Gastroesophageal sphincter (tissue), 3 donors: ENCODE results near the gene UGT1A10.

Experiments
- EP300 ChIP-seq: sonication (generic); formaldehyde crosslinking; IDR thresholded peaks from one replicate; pipeline ENCODE4 v1.6.1; 2017; ENCODE audit warnings: antibody characterized with exemption, mild to moderate bottlenecking
- POLR2A ChIP-seq, 2 donors: fragments of 450-650 bp; IDR thresholded peaks; one replicate each; pipeline ENCODE4 v1.6.1; 2017; ENCODE audit warnings: antibody characterized with exemption in 2 of 2, mild to moderate bottlenecking in 2 of 2, moderate library complexity in 1 of 2
- TF ChIP-seq, protein P1 (sequence below), 4 experiments: fragments of 200-600 bp in 2 of 4; fragments of 450-650 bp in 2 of 4; sonication (generic) in 1 of 4; IDR thresholded peaks; one replicate each; pipeline ENCODE4 v1.5.1; 2017 to 2019; ENCODE audit warnings: antibody characterized with exemption in 4 of 4, mild to moderate bottlenecking in 2 of 4, moderate library complexity in 2 of 4

DNA sequence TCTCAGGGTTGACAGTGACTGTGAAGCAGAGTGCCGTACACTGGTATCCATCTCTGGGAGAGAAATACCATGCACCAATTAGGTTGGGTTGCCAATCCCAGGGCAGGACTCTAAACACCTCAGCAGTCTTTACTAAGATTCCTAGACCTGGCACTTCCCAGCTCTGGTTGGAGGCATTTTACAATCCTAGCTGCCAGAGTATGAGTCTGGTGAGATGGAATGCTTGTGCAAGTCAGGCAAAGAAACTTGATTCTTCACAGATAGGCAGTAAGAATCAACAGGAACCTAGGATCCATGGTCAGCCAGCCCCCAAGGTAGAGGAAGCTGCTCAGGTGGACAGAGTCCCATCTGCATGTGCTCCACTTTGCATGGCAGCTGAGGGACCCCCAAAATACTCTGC, 70.5 kb downstream of the UGT1A10 start:
- TF ChIP-seq, protein P1, sequence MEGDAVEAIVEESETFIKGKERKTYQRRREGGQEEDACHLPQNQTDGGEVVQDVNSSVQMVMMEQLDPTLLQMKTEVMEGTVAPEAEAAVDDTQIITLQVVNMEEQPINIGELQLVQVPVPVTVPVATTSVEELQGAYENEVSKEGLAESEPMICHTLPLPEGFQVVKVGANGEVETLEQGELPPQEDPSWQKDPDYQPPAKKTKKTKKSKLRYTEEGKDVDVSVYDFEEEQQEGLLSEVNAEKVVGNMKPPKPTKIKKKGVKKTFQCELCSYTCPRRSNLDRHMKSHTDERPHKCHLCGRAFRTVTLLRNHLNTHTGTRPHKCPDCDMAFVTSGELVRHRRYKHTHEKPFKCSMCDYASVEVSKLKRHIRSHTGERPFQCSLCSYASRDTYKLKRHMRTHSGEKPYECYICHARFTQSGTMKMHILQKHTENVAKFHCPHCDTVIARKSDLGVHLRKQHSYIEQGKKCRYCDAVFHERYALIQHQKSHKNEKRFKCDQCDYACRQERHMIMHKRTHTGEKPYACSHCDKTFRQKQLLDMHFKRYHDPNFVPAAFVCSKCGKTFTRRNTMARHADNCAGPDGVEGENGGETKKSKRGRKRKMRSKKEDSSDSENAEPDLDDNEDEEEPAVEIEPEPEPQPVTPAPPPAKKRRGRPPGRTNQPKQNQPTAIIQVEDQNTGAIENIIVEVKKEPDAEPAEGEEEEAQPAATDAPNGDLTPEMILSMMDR (IDR thresholded peaks at IDR 0.05): no peak
- TF ChIP-seq POLR2A (IDR thresholded peaks at IDR 0.05) (no peak), EP300 (no peak)
